ENCODE data around the gene EDN3. TPM values are rescaled to one million over a fixed set of nuclear protein-coding genes. Genes with fewer than 3 reads are reported as not detected.

EDN3 gene
- total and polyA plus RNA-seq, 2 experiments from 2014 or later = not detected

GRCh38 chr20:59295531-59295930 is 4.9 kb upstream of the EDN3 start:
- no peak overlapping the region for H3K27ac ChIP-seq
- no peak for TF ChIP-seq CTCF (IDR thresholded peaks at IDR 0.05; ENCODE audit: low read depth, low read length)
- H3K9me3 ChIP-seq (ENCODE audit: low read depth) = no peaks in the 10 kb centered on the region
- no peak for DNase-seq (ENCODE audit: low read depth in 1 of 2, low spot score in 1 of 2)
- H3K36me3 ChIP-seq = no peaks in the 10 kb centered on the region
- H3K4me3 ChIP-seq = no peak overlapping the region
- H3K4me1 ChIP-seq (ENCODE audit: low read depth) = no peaks in the 10 kb centered on the region
- H3K27me3 ChIP-seq = peaks cover 85% of the 10 kb centered on the region

- DNase-seq (ENCODE audit: low read depth in 1 of 2, low spot score in 1 of 2) = no peak
- TF ChIP-seq CTCF (IDR thresholded peaks at IDR 0.05; ENCODE audit: low read depth, low read length) = no peak
- no peak overlapping the region for H3K27ac ChIP-seq
- H3K36me3 ChIP-seq = no peaks in the 10 kb centered on the region
- H3K4me1 ChIP-seq (ENCODE audit: low read depth) = no peaks in the 10 kb centered on the region
- H3K9me3 ChIP-seq (ENCODE audit: low read depth) = no peaks in the 10 kb centered on the region
- peaks cover 90% of the 10 kb centered on the region for H3K27me3 ChIP-seq
- no peak overlapping the region for H3K4me3 ChIP-seq
Measured at GRCh38 chr20:59297686-59298085, 2.7 kb upstream of the EDN3 start.

GRCh38 chr20:59299945-59300332 is 472 bp upstream of the EDN3 start:
- H3K4me3 ChIP-seq = no peak overlapping the region
- DNase-seq (ENCODE audit: low read depth in 1 of 2, low spot score in 1 of 2) = no peak

GRCh38 chr20:59301343-59302007 is 1.1 kb downstream of the EDN3 start:
- Histone ChIP-seq H3K36me3 (no peaks in the 10 kb centered on the region), H3K4me3 (no peak overlapping the region), H3K4me1 (ENCODE audit: low read depth) (no peaks in the 10 kb centered on the region), H3K27ac (no peak overlapping the region), H3K27me3 (peaks cover 93% of the 10 kb centered on the region), H3K9me3 (ENCODE audit: low read depth) (no peaks in the 10 kb centered on the region)
- no peak for DNase-seq (ENCODE audit: low read depth in 1 of 2, low spot score in 1 of 2)
- TF ChIP-seq CTCF (IDR thresholded peaks at IDR 0.05; ENCODE audit: low read depth, low read length) = no peak

More at GRCh38 chr20:59299945-59300332, 472 bp upstream of the EDN3 start:
- TF ChIP-seq CTCF (IDR thresholded peaks at IDR 0.05; ENCODE audit: low read depth, low read length) = no peak
- no peaks in the 10 kb centered on the region for H3K4me1 ChIP-seq (ENCODE audit: low read depth)
- no peaks in the 10 kb centered on the region for H3K36me3 ChIP-seq
- H3K27ac ChIP-seq = no peak overlapping the region
- peaks cover 96% of the 10 kb centered on the region for H3K27me3 ChIP-seq
- no peaks in the 10 kb centered on the region for H3K9me3 ChIP-seq (ENCODE audit: low read depth)

- Histone ChIP-seq H3K4me1 (ENCODE audit: low read depth) (no peaks in the 10 kb centered on the region), H3K27ac (no peak overlapping the region), H3K27me3 (peaks cover 49% of the 10 kb centered on the region), H3K9me3 (ENCODE audit: low read depth) (no peaks in the 10 kb centered on the region), H3K36me3 (no peaks in the 10 kb centered on the region), H3K4me3 (no peak overlapping the region)
- DNase-seq (ENCODE audit: low read depth in 1 of 2, low spot score in 1 of 2) = no peak
- no peak for TF ChIP-seq CTCF (IDR thresholded peaks at IDR 0.05; ENCODE audit: low read depth, low read length)
Measured at GRCh38 chr20:59305908-59306655, 5.7 kb downstream of the EDN3 start.

All from cardiac muscle cell (in vitro differentiated cells and primary cell).